ENCODE results near the gene IDH3A. TPM values are rescaled to one million over a fixed set of nuclear protein-coding genes. Genes with fewer than 3 reads are reported as not detected.

The IDH3A gene
- total RNA-seq, 1 donor from 2014 or later: 19.3 TPM

DNA sequence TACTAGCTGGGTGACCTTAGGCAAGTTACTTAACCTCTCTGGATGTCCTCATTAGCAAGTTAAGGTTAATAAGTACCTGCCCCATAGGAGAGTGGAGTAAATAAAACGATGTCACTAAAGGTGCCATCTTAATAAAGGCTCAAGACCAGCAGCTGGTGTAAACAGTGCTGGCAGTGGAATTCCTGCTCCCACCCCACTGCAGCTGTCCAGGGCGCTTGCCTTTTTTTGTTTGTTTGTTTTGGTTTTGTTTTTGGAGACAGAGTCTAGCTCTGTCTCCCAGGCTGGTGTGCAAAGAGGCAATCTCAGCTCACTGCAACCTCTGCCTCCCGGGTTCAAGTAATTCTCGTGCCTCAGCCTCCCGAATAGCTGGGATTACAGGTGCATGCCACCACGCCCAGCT lies 28.9 kb downstream of the IDH3A start:
- no peaks in the 10 kb centered on the region for H3K36me3 ChIP-seq
- H3K27me3 ChIP-seq: no peaks in the 10 kb centered on the region
- H3K27ac ChIP-seq: no peak overlapping the region
- H3F3A ChIP-seq (ENCODE audit: low read depth): no peaks in the 10 kb centered on the region
- Mint-ChIP-seq H3K36me3 (no peaks in the 10 kb centered on the region), H3K4me1 (no peaks in the 10 kb centered on the region), H3K27ac (no peak overlapping the region), H3K4me3 (no peak overlapping the region), H3K27me3 (ENCODE audit: insufficient read depth, low read depth) (peaks cover 3% of the 10 kb centered on the region), H3K9me3 (no peaks in the 10 kb centered on the region)
- no peak overlapping the region for H2AFZ ChIP-seq (replicated peaks)
- no peaks in the 10 kb centered on the region for H3K9me3 ChIP-seq (ENCODE audit: low read depth)
- H3K4me1 ChIP-seq: no peaks in the 10 kb centered on the region
- no peaks in the 10 kb centered on the region for H3K79me2 ChIP-seq (ENCODE audit: low read depth)
- H3K4me3 ChIP-seq: no peak overlapping the region
- DNase-seq (ENCODE audit: low spot score): no peak
- H4K20me1 ChIP-seq (ENCODE audit: low read depth): no peaks in the 10 kb centered on the region
- TF ChIP-seq, protein P1, sequence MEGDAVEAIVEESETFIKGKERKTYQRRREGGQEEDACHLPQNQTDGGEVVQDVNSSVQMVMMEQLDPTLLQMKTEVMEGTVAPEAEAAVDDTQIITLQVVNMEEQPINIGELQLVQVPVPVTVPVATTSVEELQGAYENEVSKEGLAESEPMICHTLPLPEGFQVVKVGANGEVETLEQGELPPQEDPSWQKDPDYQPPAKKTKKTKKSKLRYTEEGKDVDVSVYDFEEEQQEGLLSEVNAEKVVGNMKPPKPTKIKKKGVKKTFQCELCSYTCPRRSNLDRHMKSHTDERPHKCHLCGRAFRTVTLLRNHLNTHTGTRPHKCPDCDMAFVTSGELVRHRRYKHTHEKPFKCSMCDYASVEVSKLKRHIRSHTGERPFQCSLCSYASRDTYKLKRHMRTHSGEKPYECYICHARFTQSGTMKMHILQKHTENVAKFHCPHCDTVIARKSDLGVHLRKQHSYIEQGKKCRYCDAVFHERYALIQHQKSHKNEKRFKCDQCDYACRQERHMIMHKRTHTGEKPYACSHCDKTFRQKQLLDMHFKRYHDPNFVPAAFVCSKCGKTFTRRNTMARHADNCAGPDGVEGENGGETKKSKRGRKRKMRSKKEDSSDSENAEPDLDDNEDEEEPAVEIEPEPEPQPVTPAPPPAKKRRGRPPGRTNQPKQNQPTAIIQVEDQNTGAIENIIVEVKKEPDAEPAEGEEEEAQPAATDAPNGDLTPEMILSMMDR (IDR thresholded peaks at IDR 0.05): no peak
- no peak for TF ChIP-seq EZH2 (IDR thresholded peaks at IDR 0.05)
- no peak for TF ChIP-seq EZH2phosphoT487 (IDR thresholded peaks at IDR 0.05)
- no peak overlapping the region for H3K4me2 ChIP-seq
- no peak overlapping the region for H3K9ac ChIP-seq

DNA sequence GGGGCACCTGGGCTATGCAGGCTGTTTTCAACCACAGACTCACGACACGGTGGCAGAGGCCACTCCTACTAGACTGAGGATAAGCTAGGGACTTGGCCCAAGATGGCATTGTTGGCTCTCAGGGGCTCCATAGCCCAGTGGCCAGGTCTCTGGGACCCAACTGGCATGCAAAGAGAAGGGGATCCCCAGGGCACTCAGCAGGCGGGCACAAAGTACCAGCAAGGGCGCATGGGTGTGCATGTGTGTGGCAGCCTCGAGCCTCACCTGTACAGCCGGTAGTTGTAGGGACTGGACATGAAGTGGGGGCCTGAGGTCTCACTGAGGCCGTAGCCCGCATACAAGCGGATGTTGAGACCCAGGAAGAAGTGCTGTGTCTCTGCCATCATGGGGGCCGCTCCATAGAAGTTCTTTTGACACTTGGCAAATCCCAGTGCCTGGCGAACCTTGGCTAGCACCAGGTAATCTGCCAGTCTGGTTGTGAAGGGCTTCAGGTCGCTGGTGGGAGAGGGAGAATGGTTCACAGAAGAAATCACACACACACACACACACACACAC lies 30.2 kb downstream of the IDH3A start:
- Histone ChIP-seq H3K4me3 (no peak overlapping the region), H4K20me1 (ENCODE audit: low read depth) (no peaks in the 10 kb centered on the region), H3K9me3 (ENCODE audit: low read depth) (no peaks in the 10 kb centered on the region), H3K79me2 (ENCODE audit: low read depth) (no peaks in the 10 kb centered on the region), H3F3A (ENCODE audit: low read depth) (no peaks in the 10 kb centered on the region), H3K36me3 (no peaks in the 10 kb centered on the region), H3K4me1 (no peaks in the 10 kb centered on the region), H3K27ac (no peak overlapping the region), H3K4me2 (no peak overlapping the region), H2AFZ (replicated peaks) (no peak overlapping the region), H3K9ac (no peak overlapping the region), H3K27me3 (no peaks in the 10 kb centered on the region)
- no peak for DNase-seq (ENCODE audit: low spot score)
- TF ChIP-seq, protein P1 (IDR thresholded peaks at IDR 0.05): no peak
- no peak for TF ChIP-seq EZH2 (IDR thresholded peaks at IDR 0.05)
- no peak for TF ChIP-seq EZH2phosphoT487 (IDR thresholded peaks at IDR 0.05)
- Mint-ChIP-seq H3K4me1 (no peaks in the 10 kb centered on the region), H3K4me3 (no peak overlapping the region), H3K9me3 (no peaks in the 10 kb centered on the region), H3K36me3 (no peaks in the 10 kb centered on the region), H3K27me3 (ENCODE audit: insufficient read depth, low read depth) (peaks cover 3% of the 10 kb centered on the region), H3K27ac (no peak overlapping the region)

DNA sequence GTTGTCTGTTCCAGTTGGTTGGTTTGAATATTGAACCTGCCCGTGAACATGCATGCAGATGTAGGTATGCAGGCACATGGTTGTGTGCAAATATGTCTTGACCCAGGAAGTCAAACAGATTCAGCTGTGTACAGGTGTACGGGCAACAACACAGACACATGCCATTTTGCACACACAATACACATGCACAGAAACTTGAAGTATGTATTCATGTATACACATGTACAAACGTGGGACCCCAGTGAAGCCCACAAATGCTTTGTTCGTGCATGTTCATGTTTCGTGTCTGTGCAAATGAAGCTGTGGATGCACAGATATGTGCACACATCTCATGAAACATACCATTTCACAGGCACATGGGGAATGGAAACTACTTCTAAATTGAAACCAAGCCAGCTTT lies 30.7 kb downstream of the IDH3A start:
- H3K27me3 ChIP-seq: no peaks in the 10 kb centered on the region
- H3K9me3 Mint-ChIP-seq: no peaks in the 10 kb centered on the region
- H3K9ac ChIP-seq: no peak overlapping the region
- H3K27ac ChIP-seq: no peak overlapping the region
- no peak overlapping the region for H3K4me3 ChIP-seq
- no peaks in the 10 kb centered on the region for H3K4me1 ChIP-seq
- H3K4me1 Mint-ChIP-seq: no peaks in the 10 kb centered on the region
- H3K4me2 ChIP-seq: no peak overlapping the region
- no peak overlapping the region for H3K27ac Mint-ChIP-seq
- H3F3A ChIP-seq (ENCODE audit: low read depth): no peaks in the 10 kb centered on the region
- no peaks in the 10 kb centered on the region for H3K36me3 Mint-ChIP-seq
- no peaks in the 10 kb centered on the region for H3K36me3 ChIP-seq
- DNase-seq (ENCODE audit: low spot score): no peak
- no peaks in the 10 kb centered on the region for H3K9me3 ChIP-seq (ENCODE audit: low read depth)
- TF ChIP-seq, protein P1 (IDR thresholded peaks at IDR 0.05): no peak
- no peak for TF ChIP-seq EZH2 (IDR thresholded peaks at IDR 0.05)
- TF ChIP-seq EZH2phosphoT487 (IDR thresholded peaks at IDR 0.05): no peak
- H3K4me3 Mint-ChIP-seq: no peak overlapping the region
- H3K79me2 ChIP-seq (ENCODE audit: low read depth): no peaks in the 10 kb centered on the region
- no peaks in the 10 kb centered on the region for H4K20me1 ChIP-seq (ENCODE audit: low read depth)
- peaks cover 3% of the 10 kb centered on the region for H3K27me3 Mint-ChIP-seq (ENCODE audit: insufficient read depth, low read depth)
- H2AFZ ChIP-seq (replicated peaks): no peak overlapping the region

All from neural progenitor cell (in vitro differentiated cells).